SK-N-SH (cell line): ENCODE data around the gene SH2B2. TPM values are rescaled to one million over a fixed set of nuclear protein-coding genes. Genes with fewer than 3 reads are reported as not detected.

ENCODE experiments used
- CTCF ChIA-PET: fragments of 300-600, 350-600 bp; formaldehyde crosslinking; extraction: SDS; loops from one replicate; lab custom pipeline; 2021; lab: Yijun Ruan, JAX
- POLR2A ChIA-PET: fragments of 350-600 bp; sonication (Branson Sonifier 250); formaldehyde crosslinking; extraction: SDS; loops from one replicate; lab custom pipeline; 2020; ENCODE audit warnings: antibody characterized with exemption, inconsistent platforms; lab: Yijun Ruan, JAX
- DNase-seq: peaks from one replicate; pipeline ENCODE4 v3.0.0; 2012
- H2AFZ ChIP-seq: fragments of 200-600 bp; sonication (generic); 2 replicates; pipeline ENCODE4 v1.8.1; 2016; ENCODE audit warnings: antibody characterized with exemption, mild to moderate bottlenecking, low read depth
- H3F3A ChIP-seq: fragments of 200-600 bp; sonication (generic); replicated peaks from 2 replicates; pipeline ENCODE3; 2016; ENCODE audit warnings: antibody characterized with exemption, mild to moderate bottlenecking; ENCODE audit not compliant: insufficient read depth
- H3K27ac ChIP-seq, 2 experiments: fragments of 200-500 bp in 1 of 2; fragments of 200-600 bp in 1 of 2; sonication (Bioruptor generic) in 1 of 2; sonication (generic), shearing (Covaris generic) in 1 of 2; 2 replicates each; pipeline versions ENCODE4 v1.5.1 to v1.6.1; 2014 to 2016; ENCODE audit warnings: low read depth in 2 of 2, inconsistent platforms in 1 of 2, low read length in 1 of 2, mild to moderate bottlenecking in 1 of 2, mixed read lengths in 1 of 2
- H3K27me3 ChIP-seq: fragments of 200-600 bp; sonication (generic), shearing (Covaris generic); 2 replicates; pipeline ENCODE4 v1.6.1; 2016; ENCODE audit warnings: mixed run types; ENCODE audit not compliant: insufficient read depth
- H3K36me3 ChIP-seq, 2 experiments: fragments of 200-500 bp in 1 of 2; fragments of 200-600 bp in 1 of 2; sonication (Bioruptor generic) in 1 of 2; sonication (generic) in 1 of 2; replicated peaks in 1 of 2; 2 replicates each; pipeline versions ENCODE3 to v1.5.1; 2014 to 2016; ENCODE audit warnings: low read length in 1 of 2, mild to moderate bottlenecking in 1 of 2; ENCODE audit not compliant: insufficient read depth in 2 of 2, control insufficient read depth in 1 of 2
- H3K4me1 ChIP-seq, 2 experiments: fragments of 200-500 bp in 1 of 2; fragments of 200-600 bp in 1 of 2; sonication (Bioruptor generic) in 1 of 2; sonication (generic), shearing (Covaris generic) in 1 of 2; 2 replicates each; pipeline versions ENCODE4 v1.5.1 to v1.6.1; 2014 to 2016; ENCODE audit warnings: low read depth in 1 of 2, low read length in 1 of 2, mixed run types in 1 of 2; ENCODE audit not compliant: insufficient read depth in 2 of 2, control insufficient read depth in 1 of 2
- H3K4me2 ChIP-seq: fragments of 200-600 bp; sonication (generic), shearing (Covaris generic); 2 replicates; pipeline ENCODE4 v1.6.1; 2017; ENCODE audit warnings: mixed run types
- H3K4me3 ChIP-seq, 2 experiments: fragments of 200-500 bp in 1 of 2; fragments of 200-600 bp in 1 of 2; sonication (Bioruptor generic) in 1 of 2; sonication (generic), shearing (Covaris generic) in 1 of 2; 2 replicates each; pipeline versions ENCODE4 v1.5.1 to v1.8.1; 2014 to 2016; ENCODE audit warnings: low read depth in 2 of 2, inconsistent platforms in 1 of 2, low read length in 1 of 2, mild to moderate bottlenecking in 1 of 2, mixed read lengths in 1 of 2, moderate library complexity in 1 of 2
- H3K79me2 ChIP-seq: fragments of 200-600 bp; sonication (generic); 2 replicates; pipeline ENCODE4 v1.8.1; 2017; ENCODE audit warnings: mild to moderate bottlenecking; ENCODE audit not compliant: insufficient read depth
- H3K9ac ChIP-seq: fragments of 200-600 bp; sonication (generic); 2 replicates; pipeline ENCODE4 v1.6.1; 2017; ENCODE audit warnings: mixed run types
- H3K9me2 ChIP-seq: fragments of 200-600 bp; sonication (generic); 2 replicates; pipeline ENCODE4 v1.6.1; 2017; ENCODE audit warnings: mixed run types
- H3K9me3 ChIP-seq: fragments of 200-600 bp; sonication (generic); 2 replicates; pipeline ENCODE4 v1.6.1; 2017; ENCODE audit warnings: mixed run types, mild to moderate bottlenecking, moderate library complexity
- H4K20me1 ChIP-seq: fragments of 200-600 bp; sonication (generic); 2 replicates; pipeline ENCODE4 v1.6.1; 2017; ENCODE audit warnings: mild to moderate bottlenecking, mixed run types; ENCODE audit not compliant: insufficient read depth
- ELF1 ChIP-seq: IDR thresholded peaks from 2 replicates; pipeline ENCODE4 v1.4.0; 2012
- EP300 ChIP-seq, 2 experiments: IDR thresholded peaks; 2 replicates each; pipeline versions ENCODE4 v1.4.0 to v1.6.1; 2012; ENCODE audit warnings: borderline replicate concordance in 1 of 2, low read depth in 1 of 2, low read length in 1 of 2
- FOSL2 ChIP-seq: IDR thresholded peaks from 2 replicates; pipeline ENCODE4 v1.4.0; 2012; ENCODE audit warnings: low read depth, mild to moderate bottlenecking, moderate library complexity, borderline replicate concordance
- FOXM1 ChIP-seq: IDR thresholded peaks from 2 replicates; pipeline ENCODE4 v1.4.0; 2012; ENCODE audit warnings: low read depth, mild to moderate bottlenecking
- GABPA ChIP-seq: IDR thresholded peaks from 2 replicates; pipeline ENCODE4 v1.4.0; 2012; ENCODE audit warnings: low read depth, mild to moderate bottlenecking
- IRF3 ChIP-seq: fragments of 150-350 bp; IDR thresholded peaks from 2 replicates; pipeline ENCODE4 v1.6.1; 2016; ENCODE audit warnings: mild to moderate bottlenecking, low read depth, low read length
- MAX ChIP-seq: IDR thresholded peaks from 2 replicates; pipeline ENCODE4 v1.4.0; 2012; ENCODE audit warnings: low read depth
- MXI1 ChIP-seq: IDR thresholded peaks from 2 replicates; pipeline ENCODE4 v1.6.1; 2012; ENCODE audit warnings: mild to moderate bottlenecking, low read depth, low read length, improper control_type of control experiment
- PBX3 ChIP-seq: IDR thresholded peaks from 2 replicates; pipeline ENCODE4; 2012
- POLR2AphosphoS5 ChIP-seq: IDR thresholded peaks from 2 replicates; pipeline ENCODE4 v1.6.1; 2012; ENCODE audit warnings: low read depth, low read length
- RCOR1 ChIP-seq: fragments of 150-350 bp; IDR thresholded peaks from 2 replicates; pipeline ENCODE4 v1.6.1; 2017; ENCODE audit warnings: antibody characterized with exemption, low read length
- RFX5 ChIP-seq: IDR thresholded peaks from 2 replicates; pipeline ENCODE4 v1.6.1; 2012; ENCODE audit warnings: mild to moderate bottlenecking, improper control_type of control experiment, low read length
- RXRA ChIP-seq: IDR thresholded peaks from 2 replicates; pipeline ENCODE4 v1.4.0; 2012; ENCODE audit warnings: low read depth, mild to moderate bottlenecking, borderline replicate concordance
- SIN3A ChIP-seq: IDR thresholded peaks from 2 replicates; pipeline ENCODE4 v1.6.1; 2012; ENCODE audit warnings: low read depth, mild to moderate bottlenecking, low read length, moderate library complexity, borderline replicate concordance
- SMC3 ChIP-seq: IDR thresholded peaks from 2 replicates; pipeline ENCODE4 v1.6.1; 2012; ENCODE audit warnings: low read depth, low read length, improper control_type of control experiment
- TCF12 ChIP-seq: IDR thresholded peaks from 2 replicates; pipeline ENCODE4 v1.4.0; 2012
- TEAD4 ChIP-seq: IDR thresholded peaks from 2 replicates; pipeline ENCODE4 v1.4.0; 2012; ENCODE audit warnings: mild to moderate bottlenecking, borderline replicate concordance; ENCODE audit not compliant: insufficient read depth
- USF2 ChIP-seq: fragments of 150-350 bp; IDR thresholded peaks from 2 replicates; pipeline ENCODE4 v1.6.1; 2017; ENCODE audit warnings: antibody characterized with exemption, low read length, low read depth, borderline replicate concordance
- ZBTB33 ChIP-seq: IDR thresholded peaks from 2 replicates; pipeline ENCODE4 v1.4.0; 2012; ENCODE audit warnings: low read depth, borderline replicate concordance
- WGBS: methylation state at CpG from one replicate; pipeline ENCODE4 v1.1.6; 2017; ENCODE audit warnings: low lambda C conversion rate; 5-methylcytosine and 5-hydroxymethylcytosine counted together
- polyA plus RNA-seq, 3 experiments: library from polyadenylated mRNA; depleted of rRNA; stranded (reverse); fragments of >200 nt; gene quantifications; 2 replicates each; pipeline ENCODE4 v1.2.3, GENCODE V29; 2012

SH2B2 gene
- polyA plus RNA-seq, 1 of the 3 experiments (the other 2 are of a cell fraction) = 4.7 TPM

GRCh38 chr7:102296514-102296913, 9.8 kb downstream of the SH2B2 start:
- Histone ChIP-seq H3K27ac (no peak overlapping the region), H3K4me2 (no peak overlapping the region), H3F3A (no peaks in the 10 kb centered on the region), H3K27me3 (no peaks in the 10 kb centered on the region), H3K4me1 (peaks cover 0 to 2% of the 10 kb centered on the region in 2 experiments; a peak in 1 of 4 replicates), H3K36me3 (no peaks in the 10 kb centered on the region), H3K79me2 (no peaks in the 10 kb centered on the region), H3K9me3 (no peaks in the 10 kb centered on the region), H2AFZ (no peak overlapping the region), H4K20me1 (peaks cover 10% of the 10 kb centered on the region; the same call in 1 of the 2 replicates), H3K9ac (no peak overlapping the region), H3K9me2 (no peaks in the 10 kb centered on the region), H3K4me3 (no peak overlapping the region)
- no peak for DNase-seq
- CTCF ChIA-PET = interaction anchor here (0.6 to 2.0 kb wide), 4 partner anchors 11 to 99 kb away, joined by 3 to 5 read pairs (median 4); no protein-coding TSS in a partner anchor
- POLR2A ChIA-PET = no interaction called here
- TF ChIP-seq TCF12 (no peak), IRF3 (no peak), PBX3 (no peak), POLR2AphosphoS5 (no peak), SMC3 (no peak), RCOR1 (no peak)
- WGBS = 93% methylated on average over 7 of the region's 7 CpGs

GRCh38 chr7:102297487-102298218, 11.0 kb downstream of the SH2B2 start:
- Histone ChIP-seq H3K4me3 (no peak overlapping the region), H3K4me2 (no peak overlapping the region), H3K9ac (no peak overlapping the region), H3K27ac (no peak overlapping the region), H3K9me2 (no peaks in the 10 kb centered on the region), H3K36me3 (no peaks in the 10 kb centered on the region), H3K79me2 (no peaks in the 10 kb centered on the region), H3F3A (no peaks in the 10 kb centered on the region), H3K9me3 (no peaks in the 10 kb centered on the region), H3K4me1 (peaks cover 0 to 1% of the 10 kb centered on the region in 2 experiments; a peak in 1 of 4 replicates), H4K20me1 (0 out of 2 replicates have a peak, but pooled peaks cover 3% of the 10 kb centered on the region), H2AFZ (no peak overlapping the region), H3K27me3 (no peaks in the 10 kb centered on the region)
- 94% methylated on average over 10 of the region's 10 CpGs for WGBS
- POLR2A ChIA-PET = interaction anchor here (1.2 kb wide), 1 partner anchor 10 kb away, joined by 3 read pairs; no protein-coding TSS in a partner anchor
- CTCF ChIA-PET = no interaction called here
- no peak for TF ChIP-seq ELF1
- TF ChIP-seq RXRA = no peak
- TF ChIP-seq MAX = no peak
- TF ChIP-seq FOSL2 = no peak
- no peak for TF ChIP-seq PBX3
- no peak for TF ChIP-seq ZBTB33
- no peak for TF ChIP-seq FOXM1
- TF ChIP-seq USF2 = no peak
- no peak for TF ChIP-seq RFX5
- no peak for TF ChIP-seq MXI1
- TF ChIP-seq EP300 (IDR thresholded peaks at IDR 0.05; ENCODE audit: borderline replicate concordance in 1 of 2, low read depth in 1 of 2, low read length in 1 of 2) = no peak
- no peak for TF ChIP-seq TEAD4
- no peak for TF ChIP-seq GABPA
- no peak for TF ChIP-seq POLR2AphosphoS5
- TF ChIP-seq RCOR1 = no peak
- no peak for TF ChIP-seq SIN3A
- DNase-seq = no peak
